VCaP (cell line): ENCODE results near the gene TEX52.

ENCODE experiments used
- H3K27ac ChIP-seq: fragments of 450-650 bp; 2 replicates; pipeline ENCODE4 v1.5.1; 2017
- CTCF ChIP-seq: fragments of 450-650 bp; conservative IDR thresholded peaks from 2 replicates; pipeline ENCODE4 v1.5.1; 2017; ENCODE audit warnings: mild to moderate bottlenecking, moderate library complexity

Gene TEX52

GRCh38 chr12:2826721-2827515 lies 29.9 kb downstream of the TEX52 start:
- TF ChIP-seq CTCF, result no peak
- no peak overlapping the region for H3K27ac ChIP-seq

- no peak for TF ChIP-seq CTCF
- H3K27ac ChIP-seq, result no peak overlapping the region
Observed at GRCh38 chr12:2826036-2826435, 30.8 kb downstream of the TEX52 start.

DNA sequence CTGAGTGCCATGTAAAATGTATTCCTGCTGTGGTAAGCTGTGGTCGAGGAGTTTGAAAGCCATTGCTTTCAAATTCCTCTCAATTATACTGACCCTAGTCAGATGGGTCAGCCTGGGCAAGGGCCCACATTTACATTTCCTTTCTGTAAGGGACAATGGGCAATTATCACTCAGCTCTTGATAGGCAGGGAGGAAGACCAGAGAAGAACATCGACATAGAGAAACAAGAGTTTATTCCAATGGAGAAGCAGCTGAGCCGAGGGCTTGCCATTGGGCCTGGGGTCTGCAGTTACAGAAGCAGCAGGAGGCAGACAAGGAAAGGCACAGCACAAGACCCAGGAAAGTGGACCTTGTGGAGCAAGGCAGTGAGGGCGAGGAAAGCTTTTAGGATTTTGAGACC lies 31.7 kb downstream of the TEX52 start:
- H3K27ac ChIP-seq, result no peak overlapping the region
- TF ChIP-seq CTCF, result no peak

GRCh38 chr12:2824541-2824940 lies 32.3 kb downstream of the TEX52 start:
- H3K27ac ChIP-seq, result no peak overlapping the region
- TF ChIP-seq CTCF, result no peak

GRCh38 chr12:2823483-2823882 lies 33.4 kb downstream of the TEX52 start:
- no peak overlapping the region for H3K27ac ChIP-seq
- TF ChIP-seq CTCF, result no peak

DNA sequence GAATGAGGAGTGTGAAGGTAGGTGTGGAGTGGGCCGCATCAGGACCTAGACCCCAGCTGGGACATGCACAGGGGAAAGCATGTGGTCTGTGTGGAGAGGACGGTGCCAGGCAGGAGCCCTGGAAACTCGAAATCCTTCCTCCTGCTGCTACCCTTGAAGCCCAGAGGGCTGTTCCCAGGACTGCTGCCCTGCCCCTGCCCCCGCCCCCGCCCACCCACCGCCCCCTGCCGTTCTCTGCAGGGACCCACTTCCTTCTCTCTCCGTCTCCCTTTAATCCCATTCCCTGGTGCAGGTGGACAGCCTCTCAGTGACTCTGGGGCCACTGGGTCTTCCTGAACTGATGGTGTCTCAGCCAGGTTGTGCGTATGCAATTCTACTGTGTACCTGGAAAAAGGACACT lies 36.4 kb downstream of the TEX52 start:
- no peak for TF ChIP-seq CTCF
- H3K27ac ChIP-seq, result no peak overlapping the region

DNA sequence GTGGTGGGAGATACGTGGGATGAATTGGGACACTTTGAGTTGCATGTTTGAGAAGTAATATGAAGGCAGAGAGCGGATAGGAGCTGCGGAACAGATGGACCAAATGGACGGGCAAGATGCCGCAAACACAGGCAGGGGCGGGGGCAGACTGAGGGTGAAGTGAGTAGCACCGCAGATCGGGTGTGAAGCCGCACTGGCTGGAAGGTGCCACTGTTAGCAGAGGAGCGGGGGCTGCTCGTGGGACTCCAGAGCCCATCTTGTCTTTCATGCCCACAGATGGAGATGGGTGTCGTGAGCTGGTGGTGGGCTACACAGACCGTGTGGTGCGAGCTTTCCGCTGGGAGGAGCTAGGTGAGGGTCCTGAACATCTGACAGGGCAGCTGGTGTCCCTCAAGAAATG lies 37.0 kb downstream of the TEX52 start:
- no peak for TF ChIP-seq CTCF
- H3K27ac ChIP-seq, result no peak overlapping the region
